ENCODE measurements around the gene TEDDM1.
"Not testable (repeated sequence)": the region's sequence is repeated elsewhere in the genome, so short reads cannot be mapped to it uniquely, and the experiment has no call there.

Gene TEDDM1

GRCh38 chr1:182381962-182382819 is 18.3 kb downstream of the TEDDM1 start:
- Mint-ChIP-seq H3K4me1 (peaks cover 4% of the 10 kb centered on the region), H3K4me3 (no peak overlapping the region), H3K27ac (no peak overlapping the region), H3K36me3 (ENCODE audit: low read depth) (peaks cover 58% of the 10 kb centered on the region), H3K27me3 (ENCODE audit: low read depth) (no peaks in the 10 kb centered on the region), H3K9me3 (no peaks in the 10 kb centered on the region)
- no peak for TF ChIP-seq CTCF (IDR thresholded peaks at IDR 0.05; ENCODE audit: unreplicated experiment in 3 of 3)

- Mint-ChIP-seq H3K27me3 (ENCODE audit: low read depth) (no peaks in the 10 kb centered on the region), H3K9me3 (no peaks in the 10 kb centered on the region), H3K4me1 (no peaks in the 10 kb centered on the region), H3K4me3 (no peak overlapping the region), H3K36me3 (ENCODE audit: low read depth) (peaks cover 38% of the 10 kb centered on the region), H3K27ac (no peak overlapping the region)
- no peak for TF ChIP-seq CTCF (IDR thresholded peaks at IDR 0.05; ENCODE audit: unreplicated experiment in 3 of 3)
Observed at GRCh38 chr1:182380199-182380598, 20.3 kb downstream of the TEDDM1 start.

GRCh38 chr1:182379781-182380180 is 20.7 kb downstream of the TEDDM1 start:
- peaks cover 34% of the 10 kb centered on the region for H3K36me3 Mint-ChIP-seq (ENCODE audit: low read depth)
- not testable (repeated sequence) for H3K27me3 Mint-ChIP-seq (ENCODE audit: low read depth); H3K4me3 Mint-ChIP-seq; H3K4me1 Mint-ChIP-seq; H3K27ac Mint-ChIP-seq; H3K9me3 Mint-ChIP-seq

GRCh38 chr1:182376936-182377574 is 23.4 kb downstream of the TEDDM1 start:
- no peak for TF ChIP-seq CTCF (IDR thresholded peaks at IDR 0.05; ENCODE audit: unreplicated experiment in 3 of 3)
- no peaks in the 10 kb centered on the region for H3K9me3 Mint-ChIP-seq
- H3K4me1 Mint-ChIP-seq: no peaks in the 10 kb centered on the region
- no peak overlapping the region for H3K4me3 Mint-ChIP-seq
- H3K36me3 Mint-ChIP-seq (ENCODE audit: low read depth): peaks cover 8% of the 10 kb centered on the region
- peaks cover 4% of the 10 kb centered on the region for H3K27me3 Mint-ChIP-seq (ENCODE audit: low read depth)
- H3K27ac Mint-ChIP-seq: no peak overlapping the region

- no peak for TF ChIP-seq CTCF (IDR thresholded peaks at IDR 0.05; ENCODE audit: unreplicated experiment in 3 of 3)
- Mint-ChIP-seq H3K27me3 (ENCODE audit: low read depth) (peaks cover 4% of the 10 kb centered on the region), H3K36me3 (ENCODE audit: low read depth) (no peaks in the 10 kb centered on the region), H3K27ac (no peak overlapping the region), H3K9me3 (no peaks in the 10 kb centered on the region), H3K4me3 (no peak overlapping the region), H3K4me1 (no peaks in the 10 kb centered on the region)
Observed at GRCh38 chr1:182374101-182374834, 26.2 kb downstream of the TEDDM1 start.

GRCh38 chr1:182370532-182370931 is 29.9 kb downstream of the TEDDM1 start:
- TF ChIP-seq CTCF (IDR thresholded peaks at IDR 0.05; ENCODE audit: unreplicated experiment in 3 of 3): no peak
- H3K4me3 Mint-ChIP-seq: no peak overlapping the region

More at GRCh38 chr1:182370532-182370931, 29.9 kb downstream of the TEDDM1 start:
- Mint-ChIP-seq H3K27me3 (ENCODE audit: low read depth) (peaks cover 4% of the 10 kb centered on the region), H3K9me3 (no peaks in the 10 kb centered on the region), H3K4me1 (peaks cover 11% of the 10 kb centered on the region), H3K36me3 (ENCODE audit: low read depth) (no peaks in the 10 kb centered on the region), H3K27ac (no peak overlapping the region)

Data from nephron (organoid).